NCI-H460 (cell line): ENCODE data around the gene CCT5. TPM values are rescaled to one million over a fixed set of nuclear protein-coding genes. Genes with fewer than 3 reads are reported as not detected.
A peak's percentile ranks its signal among the peaks of the same experiment; 100 is the strongest.

ENCODE experiments used
- DNase-seq: peaks from one replicate; pipeline ENCODE4 v3.0.0-alpha.2; 2016; ENCODE audit warnings: low read depth; ENCODE audit errors: extremely low read depth
- polyA plus RNA-seq: library from polyadenylated mRNA; depleted of rRNA; stranded (reverse); fragments of >200 nt; gene quantifications from 2 replicates; pipeline ENCODE4 v1.2.3, GENCODE V29; 2014; cell fraction: nucleus; rRNA removed
- total RNA-seq: library from RNA; depleted of rRNA; stranded (reverse); fragments of >200 nt; shearing (Covaris generic); gene quantifications from 2 replicates; pipeline ENCODE4 v1.2.3, GENCODE V29; 2014; rRNA removed

The CCT5 gene
- total RNA-seq, result 671 and 680 TPM in 2 replicates
- 397 and 488 TPM in 2 replicates for polyA plus RNA-seq

- DNase-seq, result peak; percentile 97
Measured at GRCh38 chr5:10249948-10250805, at the start of gene CCT5. Gene CCT5 (plus strand): TSS chr5:10250280. CDS start chr5:10250341, 61 bp downstream.

- DNase-seq, result no peak
Measured at GRCh38 chr5:10201223-10201868, 48.7 kb upstream of the CCT5 start.

- DNase-seq, result no peak
Measured at GRCh38 chr5:10202089-10202910, 47.8 kb upstream of the CCT5 start.

GRCh38 chr5:10209004-10209403 lies 41.1 kb upstream of the CCT5 start:
- no peak for DNase-seq

GRCh38 chr5:10213316-10213715 lies 36.8 kb upstream of the CCT5 start:
- no peak for DNase-seq

GRCh38 chr5:10214041-10214440 lies 36.0 kb upstream of the CCT5 start:
- DNase-seq, result no peak

- no peak for DNase-seq
Measured at GRCh38 chr5:10215366-10215765, 34.7 kb upstream of the CCT5 start.

GRCh38 chr5:10216107-10216506 lies 34.0 kb upstream of the CCT5 start:
- DNase-seq, result no peak

GRCh38 chr5:10218658-10219057 lies 31.4 kb upstream of the CCT5 start:
- no peak for DNase-seq

- no peak for DNase-seq
Measured at GRCh38 chr5:10219068-10219467, 31.0 kb upstream of the CCT5 start.

GRCh38 chr5:10220248-10220647 lies 29.8 kb upstream of the CCT5 start:
- no peak for DNase-seq

- DNase-seq, result no peak
Measured at GRCh38 chr5:10222326-10222725, 27.8 kb upstream of the CCT5 start.

GRCh38 chr5:10227379-10227778 lies 22.7 kb upstream of the CCT5 start:
- no peak for DNase-seq

- DNase-seq, result no peak
Measured at GRCh38 chr5:10228288-10228687, 21.8 kb upstream of the CCT5 start.

GRCh38 chr5:10229306-10230048 lies 20.6 kb upstream of the CCT5 start:
- DNase-seq, result no peak

GRCh38 chr5:10232386-10232785 lies 17.7 kb upstream of the CCT5 start:
- no peak for DNase-seq

- DNase-seq, result no peak
Measured at GRCh38 chr5:10233011-10233410, 17.1 kb upstream of the CCT5 start.

GRCh38 chr5:10233505-10233904 lies 16.6 kb upstream of the CCT5 start:
- peak; percentile 79 for DNase-seq

- peak; percentile 45 for DNase-seq
Measured at GRCh38 chr5:10235350-10235749, 14.7 kb upstream of the CCT5 start.

- no peak for DNase-seq
Measured at GRCh38 chr5:10243660-10244240, 6.3 kb upstream of the CCT5 start.
